ENCODE results near the gene SEMA3B. TPM values are rescaled to one million over a fixed set of nuclear protein-coding genes. Genes with fewer than 3 reads are reported as not detected.

The SEMA3B gene
- polyA plus RNA-seq, 1 donor (not counting 4 experiments of a cell fraction or from before 2014, with no cell fraction given) = 0.58 TPM

DNA sequence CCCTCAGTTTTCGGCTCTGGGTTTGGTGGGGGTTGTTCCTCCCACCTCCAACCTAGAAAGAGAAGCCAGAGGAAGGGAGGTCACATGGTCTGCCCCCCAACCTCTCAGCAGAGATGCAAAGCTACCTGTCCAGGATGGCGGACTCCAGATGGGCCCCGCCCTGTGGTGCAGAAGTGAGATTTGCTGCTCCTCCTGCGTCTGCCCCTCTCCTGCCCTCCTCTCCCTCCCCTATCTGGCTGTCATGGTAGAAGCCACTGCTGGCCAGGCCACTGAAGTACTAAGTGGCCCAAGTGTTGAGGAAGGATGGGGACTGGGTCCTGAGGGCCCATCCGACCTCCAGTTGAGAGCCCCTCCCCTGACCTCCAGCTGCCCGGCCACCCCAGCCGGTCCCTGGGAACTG, 2.1 kb upstream of the SEMA3B start:
- Histone ChIP-seq H3K36me3 (ENCODE audit: control insufficient read depth in 2 of 2, extremely low read depth in 1 of 2, insufficient read depth in 2 of 2, low read length in 2 of 2) (no peaks in the 10 kb centered on the region), H3K4me1 (ENCODE audit: control insufficient read depth, extremely low read depth, insufficient read depth, low read length) (peaks cover 33% of the 10 kb centered on the region), H3K9me1 (ENCODE audit: control insufficient read depth, extremely low read depth, insufficient read depth, low read length) (peaks cover 2% of the 10 kb centered on the region), H2AFZ (ENCODE audit: control insufficient read depth, low read length) (no peak overlapping the region), H3K9me3 (ENCODE audit: control insufficient read depth, low read depth, low read length) (no peaks in the 10 kb centered on the region), H3K79me2 (ENCODE audit: control insufficient read depth, insufficient read depth, low read length) (no peaks in the 10 kb centered on the region), H3K4me2 (ENCODE audit: control insufficient read depth, extremely low read depth, insufficient read depth, low read depth, low read length) (no peak overlapping the region), H4K20me1 (ENCODE audit: control insufficient read depth, extremely low read depth, insufficient read depth, low read length) (no peaks in the 10 kb centered on the region), H3K27ac (ENCODE audit: control insufficient read depth, insufficient read depth, low read length) (no peak overlapping the region), H3K27me3 (ENCODE audit: control insufficient read depth, extremely low read depth, insufficient read depth, low read length) (peaks cover 3% of the 10 kb centered on the region), H3K4me3 (ENCODE audit: control insufficient read depth in 2 of 3, extremely low read depth in 1 of 3, insufficient read depth in 2 of 3, low read depth in 1 of 3, low read length in 3 of 3) (no peak overlapping the region), H3K9ac (ENCODE audit: control insufficient read depth, extremely low read depth, insufficient read depth, low read length) (no peak overlapping the region)
- dilution Hi-C loops (cut with MboI; ENCODE audit: extremely low pct_ligation_motif_present, low sequenced_read_pairs) = no loop called here
- DNase-seq (ENCODE audit: low read depth, low spot score) (no peak), FAIRE-seq (no peak)
- TF ChIP-seq, protein P1, sequence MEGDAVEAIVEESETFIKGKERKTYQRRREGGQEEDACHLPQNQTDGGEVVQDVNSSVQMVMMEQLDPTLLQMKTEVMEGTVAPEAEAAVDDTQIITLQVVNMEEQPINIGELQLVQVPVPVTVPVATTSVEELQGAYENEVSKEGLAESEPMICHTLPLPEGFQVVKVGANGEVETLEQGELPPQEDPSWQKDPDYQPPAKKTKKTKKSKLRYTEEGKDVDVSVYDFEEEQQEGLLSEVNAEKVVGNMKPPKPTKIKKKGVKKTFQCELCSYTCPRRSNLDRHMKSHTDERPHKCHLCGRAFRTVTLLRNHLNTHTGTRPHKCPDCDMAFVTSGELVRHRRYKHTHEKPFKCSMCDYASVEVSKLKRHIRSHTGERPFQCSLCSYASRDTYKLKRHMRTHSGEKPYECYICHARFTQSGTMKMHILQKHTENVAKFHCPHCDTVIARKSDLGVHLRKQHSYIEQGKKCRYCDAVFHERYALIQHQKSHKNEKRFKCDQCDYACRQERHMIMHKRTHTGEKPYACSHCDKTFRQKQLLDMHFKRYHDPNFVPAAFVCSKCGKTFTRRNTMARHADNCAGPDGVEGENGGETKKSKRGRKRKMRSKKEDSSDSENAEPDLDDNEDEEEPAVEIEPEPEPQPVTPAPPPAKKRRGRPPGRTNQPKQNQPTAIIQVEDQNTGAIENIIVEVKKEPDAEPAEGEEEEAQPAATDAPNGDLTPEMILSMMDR (optimal IDR thresholded peaks at IDR 0.05 in 1 of 3, IDR thresholded peaks at IDR 0.05 in 1 of 3, conservative IDR thresholded peaks at IDR 0.05 in 1 of 3; ENCODE audit: extremely low read depth in 1 of 3, insufficient read depth in 2 of 3, low read length in 3 of 3) = no peak
- TF ChIP-seq EZH2 (IDR thresholded peaks at IDR 0.05; ENCODE audit: low read length) = no peak

DNA sequence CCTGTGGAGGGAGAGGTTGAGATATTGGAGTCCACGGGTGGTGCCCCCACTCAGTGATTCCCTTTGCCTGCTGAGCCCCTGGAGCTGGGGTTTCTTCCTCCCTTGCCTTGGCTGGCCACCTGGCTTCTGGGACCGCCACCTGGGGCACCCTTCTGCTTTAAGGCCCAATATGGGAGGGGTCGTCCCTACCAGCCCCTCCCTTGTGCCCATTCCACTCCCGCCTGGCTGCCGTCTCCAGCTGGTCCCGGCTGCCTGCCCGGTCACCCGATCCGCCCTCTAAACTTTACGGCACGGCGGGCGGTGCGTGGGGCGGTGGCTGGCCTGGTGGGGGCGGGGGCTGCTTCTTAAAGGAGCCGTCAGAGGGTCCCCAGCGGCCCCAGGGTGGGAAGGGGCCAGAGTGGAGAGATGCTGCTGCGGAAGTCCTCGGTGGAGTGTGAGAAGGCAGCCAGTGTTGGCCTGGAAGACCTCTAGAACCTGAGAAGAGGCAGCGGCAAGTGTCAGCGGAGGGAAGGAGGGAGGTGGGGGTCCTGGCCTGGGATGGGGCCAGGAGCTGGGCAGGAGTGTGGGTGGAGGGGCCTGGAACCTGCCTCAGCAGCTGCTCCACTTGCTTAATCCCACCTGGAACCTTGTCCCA, 1.6 kb upstream of the SEMA3B start:
- H3K36me3 ChIP-seq (ENCODE audit: control insufficient read depth in 2 of 2, extremely low read depth in 1 of 2, insufficient read depth in 2 of 2, low read length in 2 of 2) = no peaks in the 10 kb centered on the region
- no peak overlapping the region for H2AFZ ChIP-seq (ENCODE audit: control insufficient read depth, low read length)
- no peak for FAIRE-seq
- dilution Hi-C loops (cut with MboI; ENCODE audit: extremely low pct_ligation_motif_present, low sequenced_read_pairs) = no loop called here
- H3K27ac ChIP-seq (ENCODE audit: control insufficient read depth, insufficient read depth, low read length) = no peak overlapping the region
- no peak overlapping the region for H3K4me2 ChIP-seq (ENCODE audit: control insufficient read depth, extremely low read depth, insufficient read depth, low read depth, low read length)
- no peaks in the 10 kb centered on the region for H3K9me3 ChIP-seq (ENCODE audit: control insufficient read depth, low read depth, low read length)
- peaks cover 2% of the 10 kb centered on the region for H3K9me1 ChIP-seq (ENCODE audit: control insufficient read depth, extremely low read depth, insufficient read depth, low read length)
- no peaks in the 10 kb centered on the region for H4K20me1 ChIP-seq (ENCODE audit: control insufficient read depth, extremely low read depth, insufficient read depth, low read length)
- H3K4me3 ChIP-seq (ENCODE audit: control insufficient read depth in 2 of 3, extremely low read depth in 1 of 3, insufficient read depth in 2 of 3, low read depth in 1 of 3, low read length in 3 of 3) = no peak overlapping the region
- peaks cover 3% of the 10 kb centered on the region for H3K27me3 ChIP-seq (ENCODE audit: control insufficient read depth, extremely low read depth, insufficient read depth, low read length)
- H3K9ac ChIP-seq (ENCODE audit: control insufficient read depth, extremely low read depth, insufficient read depth, low read length) = no peak overlapping the region
- H3K4me1 ChIP-seq (ENCODE audit: control insufficient read depth, extremely low read depth, insufficient read depth, low read length) = peaks cover 33% of the 10 kb centered on the region
- no peaks in the 10 kb centered on the region for H3K79me2 ChIP-seq (ENCODE audit: control insufficient read depth, insufficient read depth, low read length)
- no peak for TF ChIP-seq EZH2 (IDR thresholded peaks at IDR 0.05; ENCODE audit: low read length)
- TF ChIP-seq, protein P1 (optimal IDR thresholded peaks at IDR 0.05 in 1 of 3, IDR thresholded peaks at IDR 0.05 in 1 of 3, conservative IDR thresholded peaks at IDR 0.05 in 1 of 3; ENCODE audit: extremely low read depth in 1 of 3, insufficient read depth in 2 of 3, low read length in 3 of 3) = no peak
- DNase-seq (ENCODE audit: low read depth, low spot score) = no peak

Data from keratinocyte (primary cell).